HUES6 (cell line): ENCODE data around the gene RTN4.
"Not testable (repeated sequence)": the region's sequence is repeated elsewhere in the genome, so short reads cannot be mapped to it uniquely, and the experiment has no call there.

Experiments
- H3K27ac ChIP-seq: 2 replicates; pipeline ENCODE4 v1.7.0; 2013; ENCODE audit warnings: low read depth, mild to moderate bottlenecking, low read length, inconsistent platforms
- H3K27me3 ChIP-seq: 2 replicates; pipeline ENCODE4 v1.6.1; 2013; ENCODE audit warnings: low read length; ENCODE audit not compliant: control insufficient read depth, insufficient read depth
- H3K36me3 ChIP-seq: 2 replicates; pipeline ENCODE4 v1.6.1; 2013; ENCODE audit warnings: low read length; ENCODE audit not compliant: control insufficient read depth, insufficient read depth
- H3K4me1 ChIP-seq: 2 replicates; pipeline ENCODE4 v1.6.1; 2013; ENCODE audit warnings: low read length; ENCODE audit not compliant: control insufficient read depth, insufficient read depth
- H3K4me3 ChIP-seq: 2 replicates; pipeline ENCODE4 v1.5.1; 2013; ENCODE audit warnings: low read depth, low read length
- H3K9ac ChIP-seq: one replicate; pipeline ENCODE4 v1.6.1; 2013; ENCODE audit warnings: mild to moderate bottlenecking, low read length
- H3K9me3 ChIP-seq: 2 replicates; pipeline ENCODE4 v1.6.1; 2013; ENCODE audit warnings: low read depth, low read length; ENCODE audit not compliant: control insufficient read depth, insufficient read depth

The RTN4 gene

GRCh38 chr2:55087936-55088335, 37.7 kb upstream of the RTN4 start:
- H3K9ac ChIP-seq: no peak overlapping the region
- H3K4me3 ChIP-seq: no peak overlapping the region
- no peaks in the 10 kb centered on the region for H3K4me1 ChIP-seq
- H3K9me3 ChIP-seq: no peaks in the 10 kb centered on the region
- no peaks in the 10 kb centered on the region for H3K27me3 ChIP-seq
- H3K36me3 ChIP-seq: no peaks in the 10 kb centered on the region
- no peak overlapping the region for H3K27ac ChIP-seq

GRCh38 chr2:55087501-55087900, 37.2 kb upstream of the RTN4 start:
- Histone ChIP-seq H3K4me3 (no peak overlapping the region), H3K9me3 (no peaks in the 10 kb centered on the region), H3K36me3 (no peaks in the 10 kb centered on the region), H3K4me1 (no peaks in the 10 kb centered on the region), H3K27me3 (no peaks in the 10 kb centered on the region), H3K27ac (no peak overlapping the region), H3K9ac (no peak overlapping the region)

DNA sequence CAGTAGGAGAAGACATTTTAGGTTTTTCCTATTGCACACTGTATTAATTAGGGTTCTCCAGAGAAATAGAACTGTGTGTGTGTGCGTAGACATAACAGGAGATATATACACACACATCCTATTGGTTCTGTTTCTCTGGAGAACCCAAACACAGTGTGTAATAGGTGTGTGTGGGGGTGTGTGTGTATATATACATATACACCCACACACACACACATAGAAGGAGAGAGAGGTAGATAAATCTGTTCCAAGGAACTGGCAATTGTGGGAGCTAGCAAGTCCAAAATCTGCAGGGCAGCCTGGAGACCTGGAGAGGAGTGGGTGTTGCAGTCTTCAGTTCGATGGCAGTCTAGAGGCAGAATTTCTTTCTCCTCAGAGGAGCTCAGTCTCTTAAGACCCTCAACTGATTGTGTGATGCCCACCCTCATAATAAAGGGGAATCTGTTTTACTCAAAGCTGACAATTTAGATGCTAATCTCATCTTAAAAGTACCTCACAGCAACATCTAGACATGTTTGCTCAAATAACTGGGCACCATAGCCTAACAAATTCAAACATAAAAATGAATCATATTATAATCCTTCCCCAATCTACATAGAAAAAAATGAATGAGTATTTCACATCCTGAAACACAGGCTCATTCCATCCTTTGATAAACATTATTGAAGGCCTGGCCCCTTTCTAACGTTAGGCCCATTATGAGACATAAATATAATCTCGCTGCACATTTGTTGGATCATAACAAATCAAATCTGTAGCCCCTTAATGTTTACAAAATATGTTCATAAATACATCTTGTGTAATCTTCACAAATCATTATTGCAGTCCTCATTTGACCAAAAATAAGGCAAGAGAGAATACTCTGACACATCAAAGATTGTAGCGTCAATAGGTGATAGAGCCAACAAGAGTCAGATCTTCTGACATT, 35.1 kb upstream of the RTN4 start:
- Histone ChIP-seq H3K4me3 (no peak overlapping the region), H3K4me1 (no peaks in the 10 kb centered on the region), H3K36me3 (no peaks in the 10 kb centered on the region), H3K9ac (no peak overlapping the region), H3K27ac (no peak overlapping the region), H3K27me3 (no peaks in the 10 kb centered on the region), H3K9me3 (no peaks in the 10 kb centered on the region)

GRCh38 chr2:55084641-55085040, 34.4 kb upstream of the RTN4 start:
- Histone ChIP-seq H3K4me1 (no peaks in the 10 kb centered on the region), H3K9ac (no peak overlapping the region), H3K4me3 (no peak overlapping the region), H3K27ac (no peak overlapping the region), H3K36me3 (no peaks in the 10 kb centered on the region), H3K9me3 (no peaks in the 10 kb centered on the region), H3K27me3 (no peaks in the 10 kb centered on the region)

- Histone ChIP-seq H3K4me3 (no peak overlapping the region), H3K27me3 (no peaks in the 10 kb centered on the region), H3K9ac (no peak overlapping the region), H3K36me3 (no peaks in the 10 kb centered on the region), H3K4me1 (no peaks in the 10 kb centered on the region), H3K9me3 (no peaks in the 10 kb centered on the region), H3K27ac (no peak overlapping the region)
Measured at GRCh38 chr2:55080204-55080738, 30.0 kb upstream of the RTN4 start.

GRCh38 chr2:55078956-55079355, 28.7 kb upstream of the RTN4 start:
- Histone ChIP-seq H3K9ac (no peak overlapping the region), H3K4me1 (no peaks in the 10 kb centered on the region), H3K36me3 (no peaks in the 10 kb centered on the region), H3K27me3 (no peaks in the 10 kb centered on the region), H3K4me3 (no peak overlapping the region), H3K27ac (no peak overlapping the region), H3K9me3 (no peaks in the 10 kb centered on the region)

DNA sequence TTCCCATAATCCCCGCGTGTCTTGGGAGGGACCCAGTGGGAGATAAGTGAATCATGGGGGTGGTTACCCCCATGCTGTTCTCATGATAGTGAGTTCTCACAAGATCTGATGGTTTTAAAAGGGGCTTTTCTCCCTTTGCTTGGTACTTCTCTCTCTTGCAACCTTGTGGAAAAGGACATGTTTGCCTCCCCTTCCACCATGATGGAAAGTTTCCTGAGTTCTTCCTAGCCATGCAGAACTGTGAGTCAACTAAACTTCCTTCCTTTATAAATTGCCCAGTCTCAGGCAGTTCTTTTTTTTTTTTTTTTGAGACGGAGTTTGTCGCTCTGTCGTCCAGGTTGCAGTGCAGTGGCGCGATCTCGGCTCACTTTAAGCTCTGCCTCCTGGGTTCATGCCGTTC, 26.5 kb upstream of the RTN4 start:
- H3K27ac ChIP-seq: no peak overlapping the region
- H3K4me1 ChIP-seq: no peaks in the 10 kb centered on the region
- H3K27me3 ChIP-seq: no peaks in the 10 kb centered on the region
- H3K9me3 ChIP-seq: no peaks in the 10 kb centered on the region
- H3K4me3 ChIP-seq: no peak overlapping the region
- no peaks in the 10 kb centered on the region for H3K36me3 ChIP-seq
- H3K9ac ChIP-seq: no peak overlapping the region

GRCh38 chr2:55076019-55076418, 25.8 kb upstream of the RTN4 start:
- not testable (repeated sequence) for H3K9me3 ChIP-seq, H3K4me3 ChIP-seq

DNA sequence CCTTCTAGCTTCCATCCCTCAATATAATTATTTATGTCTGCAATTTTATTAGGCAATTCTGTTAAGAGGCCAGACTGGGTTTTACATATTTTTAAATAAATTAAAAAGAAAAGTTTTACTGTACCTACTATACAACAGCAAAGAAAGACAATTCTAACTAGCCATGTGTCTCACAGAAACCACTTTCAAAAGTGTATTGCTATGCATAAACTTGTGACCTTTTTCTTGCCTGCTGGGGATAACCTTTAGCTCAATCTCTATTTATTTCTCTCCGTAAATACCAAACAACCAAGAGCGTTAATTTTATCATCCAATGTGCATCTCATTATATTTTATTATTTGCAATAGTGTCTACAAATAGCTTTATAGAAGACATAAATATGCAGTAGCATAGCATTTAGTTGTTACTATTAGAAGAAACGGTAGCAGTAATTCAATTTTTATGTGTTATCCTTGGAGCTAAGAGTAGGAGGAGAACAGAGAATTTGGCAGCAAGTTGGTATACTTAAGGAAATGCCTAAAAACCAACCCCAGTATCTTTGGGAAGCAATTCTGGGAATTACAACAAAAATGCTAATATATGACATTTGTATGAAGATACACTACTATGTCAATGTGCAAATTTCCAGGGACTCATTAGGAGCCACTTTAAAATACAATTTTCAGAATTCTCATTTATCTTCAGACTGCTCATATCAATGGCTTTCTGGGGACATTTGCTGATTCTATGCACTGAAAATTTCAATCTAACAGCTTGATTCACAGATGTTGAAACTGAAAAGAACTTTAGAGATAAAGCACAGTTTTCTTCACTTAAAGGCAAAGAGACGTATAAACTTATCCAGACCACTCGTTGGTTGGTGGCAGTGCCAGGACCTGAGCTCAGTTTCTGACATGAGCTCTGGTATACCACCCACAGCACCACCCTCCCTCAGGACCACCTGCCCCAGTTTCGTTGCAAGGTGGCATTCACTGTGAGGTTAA, 23.0 kb upstream of the RTN4 start:
- Histone ChIP-seq H3K4me1 (no peaks in the 10 kb centered on the region), H3K9me3 (no peaks in the 10 kb centered on the region), H3K27me3 (no peaks in the 10 kb centered on the region), H3K4me3 (no peak overlapping the region), H3K9ac (no peak overlapping the region), H3K27ac (no peak overlapping the region), H3K36me3 (no peaks in the 10 kb centered on the region)

More at GRCh38 chr2:55076019-55076418, 25.8 kb upstream of the RTN4 start:
- not testable (repeated sequence) for H3K27ac ChIP-seq, H3K36me3 ChIP-seq, H3K4me1 ChIP-seq, H3K9ac ChIP-seq, H3K27me3 ChIP-seq

DNA sequence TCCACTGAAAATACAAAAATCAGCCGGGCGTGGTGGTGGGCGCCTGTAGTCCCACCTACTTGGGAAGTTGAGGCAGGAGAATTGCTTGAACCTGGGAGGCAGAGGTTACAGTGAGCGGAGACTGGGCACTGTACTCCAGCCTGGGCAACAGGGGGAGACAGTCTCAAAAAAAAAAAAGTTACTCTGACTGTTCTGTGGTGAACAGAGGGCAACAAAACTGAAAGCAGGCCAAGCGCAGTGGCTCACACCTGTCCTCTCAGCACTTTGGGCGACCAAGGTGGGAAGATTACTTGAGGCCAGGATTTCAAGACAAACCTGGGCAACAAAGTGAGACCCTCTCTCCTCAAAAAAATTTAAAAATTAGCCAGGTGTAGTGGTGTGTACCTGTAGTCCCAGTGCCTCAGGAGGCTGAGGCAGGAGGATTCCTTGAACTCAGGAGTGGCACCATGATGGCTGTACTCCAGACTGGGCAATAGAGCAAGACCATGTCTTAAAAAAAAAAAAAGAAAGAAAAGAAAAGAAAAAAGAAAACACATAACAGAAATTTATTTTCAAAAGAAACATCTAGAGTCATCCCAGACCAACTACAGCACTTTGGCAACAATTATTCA, 13.6 kb upstream of the RTN4 start:
- no peaks in the 10 kb centered on the region for H3K27me3 ChIP-seq
- no peak overlapping the region for H3K9ac ChIP-seq
- H3K4me1 ChIP-seq: no peaks in the 10 kb centered on the region
- H3K27ac ChIP-seq: no peak overlapping the region
- H3K36me3 ChIP-seq: no peaks in the 10 kb centered on the region
- no peak overlapping the region for H3K4me3 ChIP-seq
- no peaks in the 10 kb centered on the region for H3K9me3 ChIP-seq
